Measurements from ENCODE around the gene NPC1. TPM values are rescaled to one million over a fixed set of nuclear protein-coding genes. Genes with fewer than 3 reads are reported as not detected.
"Not testable (repeated sequence)": the region's sequence is repeated elsewhere in the genome, so short reads cannot be mapped to it uniquely, and the experiment has no call there.

Gene NPC1
- total RNA-seq, 1 experiment from 2014 or later, result 20.9 TPM

GRCh38 chr18:23617412-23618014 is 31.2 kb upstream of the NPC1 start:
- Histone ChIP-seq H3K4me3 (ENCODE audit: insufficient read depth, low read depth, low read length) (no peak overlapping the region), H3K27me3 (ENCODE audit: control insufficient read depth, insufficient read depth, low read length) (peaks cover 27% of the 10 kb centered on the region)

DNA sequence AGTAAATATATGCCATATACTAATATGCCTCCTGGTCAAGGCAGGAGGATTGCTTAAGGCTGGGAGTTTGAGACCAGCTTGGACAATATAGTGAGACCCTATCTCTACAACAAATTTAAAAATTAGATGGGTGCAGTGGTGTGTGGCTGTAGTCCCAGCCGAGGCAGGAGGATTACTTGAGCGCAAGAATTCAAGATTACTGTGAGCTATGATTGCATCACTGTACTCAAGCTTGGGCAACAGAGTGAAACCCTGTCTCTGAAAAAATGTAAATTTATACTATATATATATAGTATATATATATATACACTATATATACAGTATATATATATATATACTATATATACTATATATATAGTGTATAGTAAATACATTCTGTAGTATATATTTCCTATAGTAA is 30.0 kb upstream of the NPC1 start:
- Histone ChIP-seq H3K4me3 (ENCODE audit: insufficient read depth, low read depth, low read length) (no peak overlapping the region), H3K36me3 (replicated peaks; ENCODE audit: control insufficient read depth, insufficient read depth, low read length) (no peaks in the 10 kb centered on the region), H3K27me3 (ENCODE audit: control insufficient read depth, insufficient read depth, low read length) (peaks cover 24% of the 10 kb centered on the region)
- DNase-seq, result no peak

More at GRCh38 chr18:23617412-23618014, 31.2 kb upstream of the NPC1 start:
- no peaks in the 10 kb centered on the region for H3K36me3 ChIP-seq (replicated peaks; ENCODE audit: control insufficient read depth, insufficient read depth, low read length)
- DNase-seq, result no peak

GRCh38 chr18:23614891-23615290 is 28.6 kb upstream of the NPC1 start:
- Histone ChIP-seq H3K4me3 (ENCODE audit: insufficient read depth, low read depth, low read length) (no peak overlapping the region), H3K27me3 (ENCODE audit: control insufficient read depth, insufficient read depth, low read length) (peaks cover 11% of the 10 kb centered on the region), H3K36me3 (replicated peaks; ENCODE audit: control insufficient read depth, insufficient read depth, low read length) (no peaks in the 10 kb centered on the region)
- no peak for DNase-seq

- Histone ChIP-seq H3K36me3 (replicated peaks; ENCODE audit: control insufficient read depth, insufficient read depth, low read length) (no peaks in the 10 kb centered on the region), H3K27me3 (ENCODE audit: control insufficient read depth, insufficient read depth, low read length) (peaks cover 6% of the 10 kb centered on the region), H3K4me3 (ENCODE audit: insufficient read depth, low read depth, low read length) (no peak overlapping the region)
- DNase-seq, result no peak
Observed at GRCh38 chr18:23614413-23614812, 28.1 kb upstream of the NPC1 start.

GRCh38 chr18:23613091-23613475 is 26.8 kb upstream of the NPC1 start:
- not testable (repeated sequence) for H3K27me3 ChIP-seq (ENCODE audit: control insufficient read depth, insufficient read depth, low read length); H3K36me3 ChIP-seq (replicated peaks; ENCODE audit: control insufficient read depth, insufficient read depth, low read length); DNase-seq; H3K4me3 ChIP-seq (ENCODE audit: insufficient read depth, low read depth, low read length)

DNA sequence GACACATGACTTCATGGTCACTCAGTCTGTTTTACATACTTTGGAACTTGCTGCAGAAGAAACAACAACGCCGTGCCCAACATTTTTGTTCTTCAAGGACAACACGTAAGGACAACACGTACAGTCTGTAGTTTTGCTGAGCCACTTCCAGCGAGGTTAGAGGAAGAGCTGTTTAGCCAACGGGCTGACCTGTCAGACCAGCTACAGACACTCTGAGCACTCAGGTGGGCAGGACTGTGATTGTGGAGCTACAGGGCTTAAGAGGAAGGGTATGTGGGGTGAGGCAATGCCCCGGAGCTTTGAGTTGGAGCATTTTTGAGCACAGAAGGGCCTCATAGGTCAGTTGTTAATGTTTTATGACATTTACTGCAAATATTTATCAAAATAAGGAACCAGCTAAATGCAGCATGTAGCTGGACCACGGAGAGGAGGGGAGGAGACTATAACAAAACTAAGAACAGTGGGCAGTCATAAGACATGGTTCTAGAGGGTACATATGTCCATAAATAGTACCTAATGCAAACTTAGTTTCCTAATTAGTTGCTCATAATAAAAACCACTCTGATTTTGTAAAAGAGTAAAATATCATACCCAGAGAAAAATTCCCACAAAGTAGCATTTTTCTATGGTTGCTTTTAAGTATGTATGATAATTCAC is 26.3 kb upstream of the NPC1 start:
- DNase-seq, result no peak
- H3K4me3 ChIP-seq (ENCODE audit: insufficient read depth, low read depth, low read length), result no peak overlapping the region
- no peaks in the 10 kb centered on the region for H3K27me3 ChIP-seq (ENCODE audit: control insufficient read depth, insufficient read depth, low read length)
- H3K36me3 ChIP-seq (replicated peaks; ENCODE audit: control insufficient read depth, insufficient read depth, low read length), result no peaks in the 10 kb centered on the region

- H3K27me3 ChIP-seq (ENCODE audit: control insufficient read depth, insufficient read depth, low read length), result no peaks in the 10 kb centered on the region
- no peak for DNase-seq
- H3K36me3 ChIP-seq (replicated peaks; ENCODE audit: control insufficient read depth, insufficient read depth, low read length), result no peaks in the 10 kb centered on the region
- no peak overlapping the region for H3K4me3 ChIP-seq (ENCODE audit: insufficient read depth, low read depth, low read length)
Observed at GRCh38 chr18:23609390-23610023, 23.2 kb upstream of the NPC1 start.

- Histone ChIP-seq H3K27me3 (ENCODE audit: control insufficient read depth, insufficient read depth, low read length) (no peaks in the 10 kb centered on the region), H3K4me3 (ENCODE audit: insufficient read depth, low read depth, low read length) (no peak overlapping the region), H3K36me3 (replicated peaks; ENCODE audit: control insufficient read depth, insufficient read depth, low read length) (no peaks in the 10 kb centered on the region)
- DNase-seq, result no peak
Observed at GRCh38 chr18:23608211-23608610, 21.9 kb upstream of the NPC1 start.

DNA sequence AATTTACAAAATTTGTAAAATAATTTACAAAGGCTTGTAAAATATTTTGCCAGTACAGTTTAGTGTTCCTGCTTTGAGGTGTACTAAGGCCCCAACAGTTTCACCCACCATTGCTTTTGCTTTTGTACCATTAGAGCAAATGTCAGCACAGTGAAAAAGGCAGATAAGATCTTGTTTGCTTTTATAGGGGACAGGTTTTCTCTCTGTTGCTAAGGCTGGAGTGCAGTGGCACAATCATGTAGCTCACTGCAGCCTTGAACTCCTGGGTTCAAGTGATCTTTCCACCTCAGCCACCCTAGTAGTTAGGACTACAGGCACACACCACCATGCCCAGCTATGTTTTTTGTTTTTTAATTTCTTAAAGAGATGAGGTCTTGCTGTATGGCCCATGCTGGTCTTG is 19.6 kb upstream of the NPC1 start:
- H3K4me3 ChIP-seq (ENCODE audit: insufficient read depth, low read depth, low read length), result no peak overlapping the region
- no peaks in the 10 kb centered on the region for H3K36me3 ChIP-seq (replicated peaks; ENCODE audit: control insufficient read depth, insufficient read depth, low read length)
- DNase-seq, result no peak
- H3K27me3 ChIP-seq (ENCODE audit: control insufficient read depth, insufficient read depth, low read length), result no peaks in the 10 kb centered on the region

DNA sequence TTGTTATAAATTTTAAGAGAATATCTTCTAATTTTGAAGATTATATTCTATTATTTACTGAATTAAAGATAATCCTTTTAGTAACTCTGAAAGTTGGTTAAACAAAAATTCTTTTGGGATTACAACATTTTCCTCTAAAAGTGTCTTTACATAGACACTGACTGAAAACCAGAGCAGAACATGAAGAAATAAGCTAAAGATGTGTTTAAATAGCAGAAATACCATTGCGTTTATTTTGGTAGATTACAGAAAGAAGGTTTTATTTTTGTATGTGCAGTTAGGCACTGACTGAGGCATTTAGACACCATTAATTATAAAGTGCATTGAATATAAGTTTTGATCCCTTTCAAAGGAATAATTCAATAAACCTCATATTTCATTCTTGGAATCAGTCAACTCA is 13.5 kb upstream of the NPC1 start:
- Histone ChIP-seq H3K27me3 (ENCODE audit: control insufficient read depth, insufficient read depth, low read length) (no peaks in the 10 kb centered on the region), H3K4me3 (ENCODE audit: insufficient read depth, low read depth, low read length) (no peak overlapping the region), H3K36me3 (replicated peaks; ENCODE audit: control insufficient read depth, insufficient read depth, low read length) (no peaks in the 10 kb centered on the region)
- DNase-seq, result no peak

DNA sequence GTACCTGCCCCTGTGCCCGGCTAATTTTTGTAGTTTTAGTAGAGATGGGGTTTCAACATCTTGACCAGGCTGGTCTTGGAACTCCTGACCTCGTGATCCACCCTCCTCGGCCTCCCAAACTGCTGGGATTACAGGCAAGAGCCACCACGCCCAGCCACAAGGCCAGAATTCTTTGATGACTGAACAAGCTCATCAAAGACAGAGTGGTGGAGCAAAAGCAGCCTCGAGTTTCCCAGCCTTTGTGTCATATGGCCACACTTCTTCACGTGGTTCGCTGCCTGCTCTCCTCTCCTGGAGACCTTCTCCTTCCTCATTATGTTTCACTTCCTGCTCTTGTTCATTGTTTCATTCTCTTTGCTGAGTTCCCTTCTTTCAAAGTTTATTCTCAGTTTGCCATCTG is 9.9 kb upstream of the NPC1 start:
- Histone ChIP-seq H3K27me3 (ENCODE audit: control insufficient read depth, insufficient read depth, low read length) (no peaks in the 10 kb centered on the region), H3K4me3 (ENCODE audit: insufficient read depth, low read depth, low read length) (no peak overlapping the region), H3K36me3 (replicated peaks; ENCODE audit: control insufficient read depth, insufficient read depth, low read length) (no peaks in the 10 kb centered on the region)
- DNase-seq, result no peak

- DNase-seq, result no peak
- Histone ChIP-seq H3K36me3 (replicated peaks; ENCODE audit: control insufficient read depth, insufficient read depth, low read length) (no peaks in the 10 kb centered on the region), H3K27me3 (ENCODE audit: control insufficient read depth, insufficient read depth, low read length) (no peaks in the 10 kb centered on the region)
Observed at GRCh38 chr18:23595591-23595990, 9.3 kb upstream of the NPC1 start.

GRCh38 chr18:23593720-23594119 is 7.4 kb upstream of the NPC1 start:
- Histone ChIP-seq H3K4me3 (ENCODE audit: insufficient read depth, low read depth, low read length) (no peak overlapping the region), H3K27me3 (ENCODE audit: control insufficient read depth, insufficient read depth, low read length) (no peaks in the 10 kb centered on the region), H3K36me3 (replicated peaks; ENCODE audit: control insufficient read depth, insufficient read depth, low read length) (no peaks in the 10 kb centered on the region)
- DNase-seq, result no peak

More at GRCh38 chr18:23595591-23595990, 9.3 kb upstream of the NPC1 start:
- H3K4me3 ChIP-seq (ENCODE audit: insufficient read depth, low read depth, low read length), result no peak overlapping the region

- no peak for DNase-seq
- Histone ChIP-seq H3K36me3 (replicated peaks; ENCODE audit: control insufficient read depth, insufficient read depth, low read length) (no peaks in the 10 kb centered on the region), H3K27me3 (ENCODE audit: control insufficient read depth, insufficient read depth, low read length) (no peaks in the 10 kb centered on the region), H3K4me3 (ENCODE audit: insufficient read depth, low read depth, low read length) (no peak overlapping the region)
Observed at GRCh38 chr18:23592911-23593310, 6.6 kb upstream of the NPC1 start.

DNA sequence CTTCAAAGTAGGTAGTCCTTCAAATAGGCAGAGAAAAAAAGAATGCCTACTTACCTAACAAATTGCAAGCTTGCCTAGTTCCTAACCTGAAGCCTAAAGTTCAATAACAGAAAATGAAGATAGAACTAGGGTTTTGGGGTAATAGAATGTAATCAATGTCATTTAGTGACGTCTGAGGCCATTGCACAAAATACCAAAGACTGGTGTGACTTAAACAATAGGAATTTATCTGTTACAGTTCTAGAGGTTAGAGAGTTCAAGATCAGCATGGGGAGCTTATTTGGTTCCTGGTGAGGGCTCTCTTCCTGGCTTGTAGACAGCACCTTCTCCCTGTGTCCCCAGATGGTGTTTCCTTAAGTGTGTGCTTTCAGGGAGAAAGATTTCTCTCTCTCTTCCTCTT is 4.7 kb upstream of the NPC1 start:
- no peaks in the 10 kb centered on the region for H3K36me3 ChIP-seq (replicated peaks; ENCODE audit: control insufficient read depth, insufficient read depth, low read length)
- H3K27me3 ChIP-seq (ENCODE audit: control insufficient read depth, insufficient read depth, low read length), result no peaks in the 10 kb centered on the region
- DNase-seq, result no peak
- no peak overlapping the region for H3K4me3 ChIP-seq (ENCODE audit: insufficient read depth, low read depth, low read length)
